ENCODE data around the gene NCKAP5L. TPM values are rescaled to one million over a fixed set of nuclear protein-coding genes. Genes with fewer than 3 reads are reported as not detected.
A peak's percentile ranks its signal among the peaks of the same experiment; 100 is the strongest.
"Not testable (repeated sequence)": the region's sequence is repeated elsewhere in the genome, so short reads cannot be mapped to it uniquely, and the experiment has no call there.

Gene NCKAP5L
- total RNA-seq, result 10 to 100 TPM; 10.3 to 11.0 TPM

DNA sequence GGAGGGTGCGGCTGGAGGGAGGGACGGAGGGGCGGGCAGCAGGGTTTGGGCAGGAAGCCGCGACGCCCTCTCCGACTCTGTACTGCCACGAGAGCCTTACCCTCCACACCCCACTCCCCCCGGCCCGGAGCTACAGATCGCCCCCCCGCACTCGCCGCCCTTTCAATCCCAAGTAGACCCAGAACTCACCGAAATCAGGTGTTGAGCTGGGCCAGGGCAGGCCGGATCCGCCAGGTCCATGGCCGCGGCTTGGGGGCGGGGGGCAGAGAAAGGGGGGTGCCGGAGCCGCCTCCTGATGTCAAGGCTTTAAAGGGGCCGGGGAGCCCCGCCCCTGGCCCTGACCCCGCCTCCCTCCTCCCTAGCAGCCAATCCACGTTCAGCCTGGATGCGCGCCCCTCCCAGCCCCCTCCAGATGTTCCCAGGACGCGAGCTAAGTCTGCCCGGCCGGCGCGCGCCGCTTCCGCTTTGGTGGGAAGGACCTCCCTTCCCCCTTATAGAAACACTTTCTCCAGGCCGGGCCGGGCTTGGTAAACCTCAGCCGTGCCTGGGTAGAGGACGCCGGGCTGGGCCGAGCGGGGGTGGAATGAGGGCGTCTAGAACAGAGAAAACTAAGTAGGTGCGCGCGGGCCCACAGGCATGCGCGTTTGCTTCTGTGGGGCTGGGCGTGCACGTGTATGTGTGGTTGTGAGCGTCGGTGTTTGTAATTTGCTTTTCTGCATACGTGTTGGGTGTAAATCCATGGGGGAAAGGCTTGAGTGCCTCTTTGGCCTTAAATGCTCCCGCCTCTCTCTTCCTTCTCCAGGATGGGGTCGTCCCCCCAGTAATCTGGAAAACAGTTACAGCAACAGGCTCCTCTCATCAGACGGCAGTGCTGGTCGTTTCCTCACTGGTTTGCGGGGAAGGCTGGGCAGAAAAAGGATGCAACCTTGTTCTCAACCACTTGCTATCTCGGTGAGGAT lies at the start of gene NCKAP5L:
Gene NCKAP5L, minus strand, starts transcription at position 281 of the 959 bp plus-strand sequence. CDS start 24,369 bp downstream, outside the sequence.
- no peaks in the 10 kb centered on the region for H3K27me3 Mint-ChIP-seq
- no peaks in the 10 kb centered on the region for H3K9me3 Mint-ChIP-seq
- DNase-seq (peak; percentile 94), ATAC-seq (ENCODE audit: low read depth) (peak; percentile 92)
- H3K27ac Mint-ChIP-seq, result peak within 1 kb of the TSS; percentile 92
- H3K4me3 Mint-ChIP-seq, result peak within 1 kb of the TSS; percentile 88
- POLR2A ChIA-PET, result interaction anchor here (0.6 to 2.6 kb wide), 10 partner anchors 10 to 718 kb away, joined by 3 to 17 read pairs (median 4); partner anchors contain the start of genes BCDIN3D and TMBIM6
- no peaks in the 10 kb centered on the region for H3K36me3 Mint-ChIP-seq
- peaks cover 23% of the 10 kb centered on the region for H3K4me1 Mint-ChIP-seq

GRCh38 chr12:49877066-49877465 lies 48.9 kb upstream of the NCKAP5L start:
- Mint-ChIP-seq H3K9me3 (peaks cover 33% of the 10 kb centered on the region), H3K27me3 (peaks cover 3% of the 10 kb centered on the region), H3K4me1 (peaks cover 3% of the 10 kb centered on the region), H3K36me3 (no peaks in the 10 kb centered on the region), H3K27ac (no peak overlapping the region), H3K4me3 (no peak overlapping the region)
- POLR2A ChIA-PET, result no interaction called here
- DNase-seq (peak; percentile 11), ATAC-seq (ENCODE audit: low read depth) (no peak)

GRCh38 chr12:49876070-49876469 lies 47.9 kb upstream of the NCKAP5L start:
- Mint-ChIP-seq H3K9me3 (peaks cover 33% of the 10 kb centered on the region), H3K4me1 (peaks cover 3% of the 10 kb centered on the region), H3K4me3 (no peak overlapping the region), H3K36me3 (no peaks in the 10 kb centered on the region), H3K27ac (no peak overlapping the region), H3K27me3 (peaks cover 3% of the 10 kb centered on the region)
- ATAC-seq (ENCODE audit: low read depth) (no peak), DNase-seq (no peak)
- POLR2A ChIA-PET, result no interaction called here

DNA sequence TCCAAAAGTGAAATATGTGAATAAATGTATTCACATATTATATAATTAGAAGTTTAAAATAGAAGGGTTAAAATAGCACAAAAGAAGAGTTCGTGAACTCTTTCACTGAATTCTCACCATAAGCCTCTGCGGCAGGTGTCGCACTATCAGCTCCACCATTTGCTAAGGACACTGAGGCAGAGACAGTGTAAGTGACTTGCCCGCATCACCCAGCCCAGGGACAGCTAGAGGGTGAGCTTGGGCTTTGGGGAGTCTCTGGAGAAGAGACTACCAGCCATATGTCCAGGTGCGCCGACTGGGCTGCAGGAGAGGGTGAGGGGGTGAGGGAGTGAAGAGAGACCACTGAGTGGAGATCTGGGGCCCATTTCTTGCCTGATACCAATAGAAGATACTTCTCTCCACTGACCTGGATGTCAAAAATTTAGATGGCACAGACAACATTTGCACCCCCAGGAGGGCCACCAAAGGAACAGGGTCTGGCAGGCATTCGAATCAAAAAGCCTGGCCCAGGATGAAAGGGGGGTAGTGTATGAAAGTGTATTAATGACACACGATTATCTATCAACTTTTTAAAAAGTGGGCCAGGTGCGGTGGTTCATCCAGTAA lies 47.0 kb upstream of the NCKAP5L start:
- H3K27ac Mint-ChIP-seq, result no peak overlapping the region
- H3K9me3 Mint-ChIP-seq, result peaks cover 27% of the 10 kb centered on the region

GRCh38 chr12:49874142-49874897 lies 46.1 kb upstream of the NCKAP5L start:
- POLR2A ChIA-PET, result no interaction called here
- Mint-ChIP-seq H3K27me3 (peaks cover 3% of the 10 kb centered on the region), H3K4me3 (no peak overlapping the region), H3K9me3 (peaks cover 18% of the 10 kb centered on the region), H3K27ac (no peak overlapping the region), H3K4me1 (peaks cover 3% of the 10 kb centered on the region), H3K36me3 (no peaks in the 10 kb centered on the region)
- DNase-seq (peak; percentile 10), ATAC-seq (ENCODE audit: low read depth) (no peak)

More for the DNA sequence above, 47.0 kb upstream of the NCKAP5L start:
- POLR2A ChIA-PET, result no interaction called here
- Mint-ChIP-seq H3K36me3 (no peaks in the 10 kb centered on the region), H3K4me3 (no peak overlapping the region), H3K27me3 (peaks cover 3% of the 10 kb centered on the region), H3K4me1 (peaks cover 3% of the 10 kb centered on the region)
- DNase-seq, result no peak
- ATAC-seq (ENCODE audit: low read depth), result no peak

DNA sequence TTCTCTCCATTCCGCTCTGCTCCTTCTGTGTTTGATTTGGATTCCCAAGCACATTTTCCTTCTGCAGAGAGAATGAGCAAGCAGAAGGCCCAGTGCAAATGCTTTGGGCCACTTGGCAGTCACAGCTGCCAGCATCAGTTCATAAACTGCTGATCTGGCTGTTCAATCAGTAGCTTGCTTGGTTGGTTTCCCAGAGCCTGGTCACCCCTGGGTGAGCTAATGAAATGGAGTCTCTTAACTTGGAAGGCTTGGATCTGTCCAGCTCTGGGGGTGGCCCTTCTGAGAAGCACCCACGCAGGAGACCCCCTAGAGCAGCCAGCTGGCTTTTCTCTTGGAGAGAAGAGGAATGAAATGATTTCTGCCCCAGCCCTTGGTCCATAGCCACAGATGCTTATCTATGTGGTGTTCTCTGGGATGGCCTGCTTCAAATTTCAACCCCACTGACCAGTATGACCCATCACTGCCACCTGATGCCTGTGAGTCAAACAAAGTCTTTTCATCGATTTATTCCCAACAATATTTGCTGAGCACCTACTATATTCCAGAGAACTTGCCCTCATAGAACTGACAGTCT lies 45.2 kb upstream of the NCKAP5L start:
- H3K4me1 Mint-ChIP-seq, result peaks cover 3% of the 10 kb centered on the region
- no peak overlapping the region for H3K27ac Mint-ChIP-seq
- no peak overlapping the region for H3K4me3 Mint-ChIP-seq
- H3K36me3 Mint-ChIP-seq, result no peaks in the 10 kb centered on the region
- ATAC-seq (ENCODE audit: low read depth) (no peak), DNase-seq (no peak)
- POLR2A ChIA-PET, result no interaction called here
- peaks cover 10% of the 10 kb centered on the region for H3K9me3 Mint-ChIP-seq
- peaks cover 3% of the 10 kb centered on the region for H3K27me3 Mint-ChIP-seq

DNA sequence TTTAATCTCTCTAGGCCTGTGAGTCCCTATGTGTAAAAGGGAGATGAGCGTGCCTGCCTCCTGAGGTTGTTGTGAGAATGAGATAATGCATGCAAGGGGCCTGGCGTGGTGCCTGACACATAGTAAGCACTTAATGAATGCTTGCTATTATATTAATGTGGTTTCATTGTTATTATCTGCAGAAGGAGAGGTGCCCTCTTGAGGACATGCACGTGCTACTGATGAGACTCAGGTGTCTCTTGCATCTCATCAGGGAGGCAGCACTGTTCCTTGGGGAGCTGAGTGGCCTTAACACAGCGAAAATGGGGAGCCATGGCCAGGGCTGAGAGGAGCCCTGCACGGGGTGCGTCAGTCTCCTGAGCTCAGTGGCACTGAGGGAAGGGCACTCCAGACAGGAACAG lies 44.6 kb upstream of the NCKAP5L start:
- ATAC-seq (ENCODE audit: low read depth), result no peak
- peaks cover 3% of the 10 kb centered on the region for H3K27me3 Mint-ChIP-seq
- DNase-seq, result no peak
- H3K4me1 Mint-ChIP-seq, result peaks cover 2% of the 10 kb centered on the region
- POLR2A ChIA-PET, result no interaction called here
- H3K4me3 Mint-ChIP-seq, result no peak overlapping the region
- no peaks in the 10 kb centered on the region for H3K36me3 Mint-ChIP-seq
- H3K9me3 Mint-ChIP-seq, result peaks cover 4% of the 10 kb centered on the region
- no peak overlapping the region for H3K27ac Mint-ChIP-seq

DNA sequence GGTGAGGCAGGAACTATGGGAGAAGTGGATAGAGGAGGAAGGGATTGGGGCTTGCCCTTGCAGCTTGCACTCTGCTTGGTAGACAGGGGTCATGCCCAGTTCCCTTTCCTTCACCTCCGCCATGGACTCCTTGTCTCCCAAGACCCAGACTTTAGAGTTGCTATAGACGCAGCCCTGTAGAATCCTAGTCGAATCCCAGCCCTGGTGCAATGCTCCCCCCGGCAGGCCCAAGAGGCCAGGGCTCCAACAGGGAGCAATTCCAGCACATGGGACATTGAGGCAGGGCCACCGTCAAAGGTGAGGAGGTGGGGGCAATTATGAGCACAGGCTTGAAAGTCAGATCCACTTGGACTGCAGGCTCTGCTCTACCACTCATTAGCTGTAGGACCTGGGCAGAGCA lies 44.2 kb upstream of the NCKAP5L start:
- no peaks in the 10 kb centered on the region for H3K4me1 Mint-ChIP-seq
- no peaks in the 10 kb centered on the region for H3K36me3 Mint-ChIP-seq
- H3K9me3 Mint-ChIP-seq, result peaks cover under 1% of the 10 kb centered on the region
- no peak overlapping the region for H3K4me3 Mint-ChIP-seq
- H3K27me3 Mint-ChIP-seq, result peaks cover 3% of the 10 kb centered on the region
- ATAC-seq (ENCODE audit: low read depth) (no peak), DNase-seq (no peak)
- POLR2A ChIA-PET, result no interaction called here
- H3K27ac Mint-ChIP-seq, result no peak overlapping the region

DNA sequence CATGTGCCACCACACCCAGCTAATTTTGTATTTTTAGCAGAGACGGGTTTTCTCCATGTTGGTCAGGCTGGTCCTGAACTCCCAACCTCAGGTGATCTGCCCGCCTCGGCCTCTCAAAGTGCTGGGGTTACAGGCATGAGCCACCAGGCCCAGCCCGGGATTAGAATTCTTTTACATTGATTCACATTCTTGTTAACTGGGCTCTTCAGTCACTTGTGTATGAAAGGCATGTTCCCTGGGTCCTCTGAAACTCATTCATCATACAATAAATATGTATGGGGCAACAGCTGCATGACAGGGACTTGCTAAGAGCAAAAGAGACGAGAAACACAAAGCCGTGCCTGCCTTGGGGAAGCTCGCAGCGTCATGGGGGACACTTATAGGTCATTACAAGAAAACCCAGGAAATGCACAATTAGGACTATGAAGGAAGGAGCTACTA lies 43.6 kb upstream of the NCKAP5L start:
- H3K4me3 Mint-ChIP-seq; POLR2A ChIA-PET; H3K4me1 Mint-ChIP-seq; H3K27me3 Mint-ChIP-seq; H3K36me3 Mint-ChIP-seq; H3K9me3 Mint-ChIP-seq; DNase-seq; H3K27ac Mint-ChIP-seq; ATAC-seq (ENCODE audit: low read depth): not testable (repeated sequence)

GRCh38 chr12:49871263-49871561 lies 43.0 kb upstream of the NCKAP5L start:
- Mint-ChIP-seq H3K4me3 (no peak overlapping the region), H3K27ac (no peak overlapping the region), H3K27me3 (peaks cover 3% of the 10 kb centered on the region), H3K9me3 (no peaks in the 10 kb centered on the region), H3K36me3 (no peaks in the 10 kb centered on the region), H3K4me1 (peaks cover 5% of the 10 kb centered on the region)
- ATAC-seq (ENCODE audit: low read depth) (no peak), DNase-seq (no peak)
- POLR2A ChIA-PET, result no interaction called here

GRCh38 chr12:49870501-49871262 lies 42.5 kb upstream of the NCKAP5L start:
- POLR2A ChIA-PET, result no interaction called here
- Mint-ChIP-seq H3K27ac (no peak overlapping the region), H3K4me1 (peaks cover 5% of the 10 kb centered on the region), H3K36me3 (no peaks in the 10 kb centered on the region), H3K9me3 (no peaks in the 10 kb centered on the region), H3K4me3 (no peak overlapping the region), H3K27me3 (peaks cover 1% of the 10 kb centered on the region)
- no peak for ATAC-seq (ENCODE audit: low read depth)
- no peak for DNase-seq

- H3K9me3 Mint-ChIP-seq, result no peaks in the 10 kb centered on the region
- H3K27ac Mint-ChIP-seq, result no peak overlapping the region
- no peak for DNase-seq
- peaks cover under 1% of the 10 kb centered on the region for H3K27me3 Mint-ChIP-seq
- H3K4me3 Mint-ChIP-seq, result no peak overlapping the region
- peaks cover 5% of the 10 kb centered on the region for H3K4me1 Mint-ChIP-seq
- no peak for ATAC-seq (ENCODE audit: low read depth)
- H3K36me3 Mint-ChIP-seq, result no peaks in the 10 kb centered on the region
- POLR2A ChIA-PET, result no interaction called here
These were observed 41.7 kb upstream of the NCKAP5L start for GRCh38 chr12:49869816-49870500.
